HEK293 (cell line): ENCODE results near the gene ERMN.

Source experiments
- GLIS2 ChIP-seq: fragments of 450-650 bp; formaldehyde crosslinking; IDR thresholded peaks from 2 replicates; pipeline ENCODE4 v1.5.1; 2016; ENCODE audit warnings: missing biosample characterization, missing genetic modification characterization
- ZNF169 ChIP-seq: fragments of 450-650 bp; formaldehyde crosslinking; IDR thresholded peaks from 2 replicates; pipeline ENCODE4 v1.5.1; 2016; ENCODE audit warnings: missing biosample characterization, missing genetic modification characterization
- ZNF214 ChIP-seq: fragments of 450-650 bp; formaldehyde crosslinking; IDR thresholded peaks from 2 replicates; pipeline ENCODE4 v1.5.1; 2017; ENCODE audit warnings: missing biosample characterization, mild to moderate bottlenecking, missing genetic modification characterization, borderline replicate concordance
- ZNF221 ChIP-seq: fragments of 450-650 bp; formaldehyde crosslinking; IDR thresholded peaks from 2 replicates; pipeline ENCODE4 v1.5.1; 2017; ENCODE audit warnings: missing biosample characterization, missing genetic modification characterization, borderline replicate concordance
- TF ChIP-seq, protein P1 (sequence below): fragments of 450-650 bp; formaldehyde crosslinking; IDR thresholded peaks from 2 replicates; pipeline ENCODE4 v1.5.1; 2016; ENCODE audit warnings: missing biosample characterization, missing genetic modification characterization
- TF ChIP-seq, protein P2 (sequence below): fragments of 450-650 bp; formaldehyde crosslinking; IDR thresholded peaks from 2 replicates; pipeline ENCODE4 v1.5.1; 2017; ENCODE audit warnings: missing biosample characterization, missing genetic modification characterization

DNA sequence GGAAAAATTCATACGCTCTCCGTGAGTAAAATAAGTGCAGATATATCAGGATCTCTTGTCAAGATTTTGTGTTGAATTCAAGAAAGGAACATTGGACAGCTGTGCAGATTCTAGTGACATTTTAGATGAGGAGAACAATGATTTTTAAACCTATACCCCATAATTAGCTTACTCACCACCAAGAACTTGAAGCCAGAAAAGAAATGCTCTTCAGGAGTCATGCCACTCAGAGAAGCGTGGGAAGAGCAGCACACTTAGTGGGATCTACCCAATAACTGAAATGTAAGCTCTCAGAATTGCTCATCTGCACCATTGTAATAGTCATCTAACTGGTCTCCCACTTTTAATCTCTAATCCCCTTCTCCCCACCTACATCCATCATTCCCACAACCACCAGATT, 9.2 kb upstream of the ERMN start:
- TF ChIP-seq, protein P1, sequence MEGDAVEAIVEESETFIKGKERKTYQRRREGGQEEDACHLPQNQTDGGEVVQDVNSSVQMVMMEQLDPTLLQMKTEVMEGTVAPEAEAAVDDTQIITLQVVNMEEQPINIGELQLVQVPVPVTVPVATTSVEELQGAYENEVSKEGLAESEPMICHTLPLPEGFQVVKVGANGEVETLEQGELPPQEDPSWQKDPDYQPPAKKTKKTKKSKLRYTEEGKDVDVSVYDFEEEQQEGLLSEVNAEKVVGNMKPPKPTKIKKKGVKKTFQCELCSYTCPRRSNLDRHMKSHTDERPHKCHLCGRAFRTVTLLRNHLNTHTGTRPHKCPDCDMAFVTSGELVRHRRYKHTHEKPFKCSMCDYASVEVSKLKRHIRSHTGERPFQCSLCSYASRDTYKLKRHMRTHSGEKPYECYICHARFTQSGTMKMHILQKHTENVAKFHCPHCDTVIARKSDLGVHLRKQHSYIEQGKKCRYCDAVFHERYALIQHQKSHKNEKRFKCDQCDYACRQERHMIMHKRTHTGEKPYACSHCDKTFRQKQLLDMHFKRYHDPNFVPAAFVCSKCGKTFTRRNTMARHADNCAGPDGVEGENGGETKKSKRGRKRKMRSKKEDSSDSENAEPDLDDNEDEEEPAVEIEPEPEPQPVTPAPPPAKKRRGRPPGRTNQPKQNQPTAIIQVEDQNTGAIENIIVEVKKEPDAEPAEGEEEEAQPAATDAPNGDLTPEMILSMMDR (tag by site-specific recombination) = no peak
- TF ChIP-seq ZNF214 (tag by site-specific recombination) (no peak), ZNF169 (tag by site-specific recombination) (no peak), GLIS2 (tag by site-specific recombination) (no peak), ZNF221 (tag by site-specific recombination) (no peak)
- TF ChIP-seq, protein P2, sequence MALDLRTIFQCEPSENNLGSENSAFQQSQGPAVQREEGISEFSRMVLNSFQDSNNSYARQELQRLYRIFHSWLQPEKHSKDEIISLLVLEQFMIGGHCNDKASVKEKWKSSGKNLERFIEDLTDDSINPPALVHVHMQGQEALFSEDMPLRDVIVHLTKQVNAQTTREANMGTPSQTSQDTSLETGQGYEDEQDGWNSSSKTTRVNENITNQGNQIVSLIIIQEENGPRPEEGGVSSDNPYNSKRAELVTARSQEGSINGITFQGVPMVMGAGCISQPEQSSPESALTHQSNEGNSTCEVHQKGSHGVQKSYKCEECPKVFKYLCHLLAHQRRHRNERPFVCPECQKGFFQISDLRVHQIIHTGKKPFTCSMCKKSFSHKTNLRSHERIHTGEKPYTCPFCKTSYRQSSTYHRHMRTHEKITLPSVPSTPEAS = no peak
